Sigmoid colon (tissue), 7 donors: ENCODE data around the gene MDM4. TPM values are rescaled to one million over a fixed set of nuclear protein-coding genes. Genes with fewer than 3 reads are reported as not detected.

ENCODE experiments used
- DNase-seq: peaks from one replicate; pipeline ENCODE4 v3.0.0-alpha.2; 2019
- H3K27ac ChIP-seq, 4 donors: fragments of 200-600 bp; sonication (generic); one replicate each; pipeline ENCODE4 v1.5.1; 2016 to 2019; ENCODE audit warnings: mild to moderate bottlenecking in 1 of 4
- H3K27me3 ChIP-seq, 3 donors: fragments of 200-600 bp; sonication (generic); one replicate each; pipeline ENCODE4 v1.5.1; 2019; ENCODE audit warnings: mild to moderate bottlenecking in 1 of 3
- H3K36me3 ChIP-seq, 4 donors: fragments of 200-600 bp; sonication (generic); one replicate each; pipeline ENCODE4 v1.5.1; 2016 to 2019
- H3K4me1 ChIP-seq, 4 donors: fragments of 200-600 bp; sonication (generic); one replicate each; pipeline ENCODE4 v1.5.1; 2017 to 2019
- H3K4me3 ChIP-seq, 4 donors: fragments of 200-600 bp; sonication (generic); one replicate each; pipeline ENCODE4 v1.5.1; 2017 to 2019; ENCODE audit warnings: mild to moderate bottlenecking in 2 of 4, moderate library complexity in 1 of 4
- H3K9me3 ChIP-seq, 4 donors: fragments of 200-600 bp in 3 of 4; sonication (generic) in 3 of 4; one replicate each; pipeline versions ENCODE4 v1.5.1 to v1.6.1; 2013 to 2019
- EP300 ChIP-seq, 4 donors: sonication (generic); formaldehyde crosslinking; IDR thresholded peaks; one replicate each; pipeline ENCODE4 v1.6.1; 2017; ENCODE audit warnings: antibody characterized with exemption in 4 of 4
- POLR2A ChIP-seq, 2 donors: fragments of 450-650 bp; IDR thresholded peaks; one replicate each; pipeline ENCODE4 v1.6.1; 2016; ENCODE audit warnings: antibody characterized with exemption in 2 of 2, mild to moderate bottlenecking in 2 of 2, moderate library complexity in 2 of 2
- POLR2AphosphoS5 ChIP-seq, 4 donors: sonication (generic); formaldehyde crosslinking; IDR thresholded peaks; one replicate each; pipeline ENCODE4 v1.6.1; 2017; ENCODE audit warnings: antibody characterized with exemption in 4 of 4
- WGBS, 2 donors: extraction: QIAGEN DNeasy Blood & Tissue Kit; methylation state at CpG; one replicate each; pipeline ENCODE4 v1.1.7; 2013; 5-methylcytosine and 5-hydroxymethylcytosine counted together
- intact Hi-C: fragments of 100-400 bp; cut with DNase I; formaldehyde crosslinking; loops from one replicate; pipeline ENCODE4 v1.15.1; 2023
- polyA plus RNA-seq, 3 donors: library from polyadenylated mRNA; stranded (reverse); fragments of 200-250 nt; gene quantifications; one replicate each; pipeline ENCODE4 v1.2.3, GENCODE V29; 2013
- total RNA-seq, 4 donors: library from RNA; depleted of rRNA; stranded (reverse); fragments of >200 nt; gene quantifications; one replicate each; pipeline ENCODE4 v1.1.0, GENCODE V29; 2016
- TF ChIP-seq, protein P1 (sequence below), 4 experiments: fragments of 450-650 bp in 3 of 4; fragments of 200-600 bp in 1 of 4; IDR thresholded peaks; one replicate each; pipeline ENCODE4 v1.5.1; 2016 to 2019; ENCODE audit warnings: antibody characterized with exemption in 4 of 4, mild to moderate bottlenecking in 3 of 4, moderate library complexity in 2 of 4
- donor health status: healthy with polysubstance abuse.
- donor health status: Bipolar disorder and iron deficiency.
- donor health status: healthy.

Gene MDM4
- total and polyA plus RNA-seq, 7 donors = 1.2 to 82.0 (median 48.2) TPM

DNA sequence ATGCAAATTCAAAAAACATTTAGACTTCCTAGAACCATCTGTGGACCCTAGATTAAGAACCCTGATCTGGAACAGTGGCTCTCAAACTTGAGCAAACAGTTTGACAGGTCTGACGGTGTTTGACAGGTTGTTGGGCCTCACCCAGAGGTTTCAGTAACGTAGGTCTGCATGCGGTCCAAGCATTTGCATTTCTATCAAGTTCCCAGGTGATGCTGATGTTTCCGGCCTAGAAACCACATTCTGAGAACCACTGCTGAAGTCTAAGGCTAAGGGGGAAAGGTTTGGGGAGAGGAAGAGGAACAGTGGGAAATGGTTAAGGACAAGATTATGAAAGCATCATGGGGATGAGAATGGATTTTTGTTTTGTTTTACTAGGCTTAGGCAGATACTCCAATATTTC is 48.6 kb downstream of the MDM4 start:
- Histone ChIP-seq H3K27me3 (no peaks in the 10 kb centered on the region), H3K9me3 (no peaks in the 10 kb centered on the region), H3K36me3 (peaks cover 0 to 19% (median 3%) of the 10 kb centered on the region in 4 donors), H3K4me1 (peaks cover 0 to 17% (median 12%) of the 10 kb centered on the region in 4 donors), H3K4me3 (no peak overlapping the region), H3K27ac (no peak overlapping the region)
- no peak for DNase-seq
- TF ChIP-seq POLR2AphosphoS5 (IDR thresholded peaks at IDR 0.05) (no peak), EP300 (IDR thresholded peaks at IDR 0.05) (no peak), POLR2A (IDR thresholded peaks at IDR 0.05) (no peak)
- TF ChIP-seq, protein P1, sequence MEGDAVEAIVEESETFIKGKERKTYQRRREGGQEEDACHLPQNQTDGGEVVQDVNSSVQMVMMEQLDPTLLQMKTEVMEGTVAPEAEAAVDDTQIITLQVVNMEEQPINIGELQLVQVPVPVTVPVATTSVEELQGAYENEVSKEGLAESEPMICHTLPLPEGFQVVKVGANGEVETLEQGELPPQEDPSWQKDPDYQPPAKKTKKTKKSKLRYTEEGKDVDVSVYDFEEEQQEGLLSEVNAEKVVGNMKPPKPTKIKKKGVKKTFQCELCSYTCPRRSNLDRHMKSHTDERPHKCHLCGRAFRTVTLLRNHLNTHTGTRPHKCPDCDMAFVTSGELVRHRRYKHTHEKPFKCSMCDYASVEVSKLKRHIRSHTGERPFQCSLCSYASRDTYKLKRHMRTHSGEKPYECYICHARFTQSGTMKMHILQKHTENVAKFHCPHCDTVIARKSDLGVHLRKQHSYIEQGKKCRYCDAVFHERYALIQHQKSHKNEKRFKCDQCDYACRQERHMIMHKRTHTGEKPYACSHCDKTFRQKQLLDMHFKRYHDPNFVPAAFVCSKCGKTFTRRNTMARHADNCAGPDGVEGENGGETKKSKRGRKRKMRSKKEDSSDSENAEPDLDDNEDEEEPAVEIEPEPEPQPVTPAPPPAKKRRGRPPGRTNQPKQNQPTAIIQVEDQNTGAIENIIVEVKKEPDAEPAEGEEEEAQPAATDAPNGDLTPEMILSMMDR (IDR thresholded peaks at IDR 0.05) = no peak
- WGBS, 2 donors = 64 to 78% methylated on average over 4 of the region's 4 CpGs
- intact Hi-C loops = loop anchor here (1.0 to 5.0 kb wide), 4 partner anchors 122 to 377 kb away; partner anchors contain the start of gene LRRN2

GRCh38 chr1:204565617-204566582 is 49.7 kb downstream of the MDM4 start:
- H3K4me3 ChIP-seq = no peak overlapping the region
- H3K36me3 ChIP-seq = peaks cover 0 to 19% (median 3%) of the 10 kb centered on the region in 4 donors
- H3K27ac ChIP-seq = no peak overlapping the region
- no peaks in the 10 kb centered on the region for H3K9me3 ChIP-seq
- H3K27me3 ChIP-seq = no peaks in the 10 kb centered on the region
- DNase-seq = peak; percentile 79
- peaks cover 0 to 17% (median 12%) of the 10 kb centered on the region in 4 donors for H3K4me1 ChIP-seq
- intact Hi-C loops = loop anchor here (1.0 to 5.0 kb wide), 5 partner anchors 121 to 376 kb away; partner anchors contain the start of gene LRRN2
- 20 to 34% methylated on average over 13 of the region's 13 CpGs for WGBS, 2 donors
- TF ChIP-seq, protein P1 (IDR thresholded peaks at IDR 0.05) = peak; percentile 52 to 71 (median 66)
- no peak for TF ChIP-seq EP300 (IDR thresholded peaks at IDR 0.05)
- no peak for TF ChIP-seq POLR2AphosphoS5 (IDR thresholded peaks at IDR 0.05)

- Histone ChIP-seq H3K9me3 (no peaks in the 10 kb centered on the region), H3K36me3 (peaks cover 0 to 19% (median 3%) of the 10 kb centered on the region in 4 donors), H3K4me1 (peaks cover 0 to 17% (median 12%) of the 10 kb centered on the region in 4 donors), H3K27me3 (no peaks in the 10 kb centered on the region), H3K27ac (no peak overlapping the region), H3K4me3 (no peak overlapping the region)
- DNase-seq = no peak
- no peak for TF ChIP-seq POLR2A (IDR thresholded peaks at IDR 0.05)
- no peak for TF ChIP-seq POLR2AphosphoS5 (IDR thresholded peaks at IDR 0.05)
- TF ChIP-seq EP300 (IDR thresholded peaks at IDR 0.05) = no peak
- intact Hi-C loops = loop anchor here (1.0 to 5.0 kb wide), 4 partner anchors 121 to 376 kb away; partner anchors contain the start of gene LRRN2
- 93% methylated on average over 6 of the region's 6 CpGs for WGBS, 2 donors
These were observed 50.4 kb downstream of the MDM4 start for GRCh38 chr1:204566583-204566955.

- no peak for DNase-seq
- Histone ChIP-seq H3K4me3 (no peak overlapping the region), H3K36me3 (peaks cover 0 to 16% (median 2%) of the 10 kb centered on the region in 4 donors), H3K27me3 (no peaks in the 10 kb centered on the region), H3K27ac (no peak overlapping the region), H3K4me1 (peaks cover 0 to 17% (median 12%) of the 10 kb centered on the region in 4 donors), H3K9me3 (no peaks in the 10 kb centered on the region)
- no peak for TF ChIP-seq POLR2AphosphoS5 (IDR thresholded peaks at IDR 0.05)
- no peak for TF ChIP-seq EP300 (IDR thresholded peaks at IDR 0.05)
- no peak for TF ChIP-seq POLR2A (IDR thresholded peaks at IDR 0.05)
- TF ChIP-seq, protein P1 (IDR thresholded peaks at IDR 0.05) = no peak
- intact Hi-C loops = loop anchor here (5.0 kb wide), 3 partner anchors 120 to 375 kb away; partner anchors contain the start of gene LRRN2
- 80 to 83% methylated on average over 5 of the region's 5 CpGs for WGBS, 2 donors
These were observed 50.9 kb downstream of the MDM4 start for GRCh38 chr1:204567071-204567470.
